HepG2 (cell line): ENCODE results near the gene THAP10. TPM values are rescaled to one million over a fixed set of nuclear protein-coding genes. Genes with fewer than 3 reads are reported as not detected.

Experiments
- DMAP1 ChIP-seq: IDR thresholded peaks from 2 replicates; pipeline ENCODE4 v1.6.1; 2016
- EED ChIP-seq: sonication (generic); formaldehyde crosslinking; IDR thresholded peaks from 2 replicates; pipeline ENCODE4 v1.5.0; 2020; ENCODE audit warnings: mild to moderate bottlenecking, missing genetic modification reagents
- ETV5 ChIP-seq: IDR thresholded peaks from 2 replicates; pipeline ENCODE4 v1.6.1; 2018; ENCODE audit warnings: missing biosample characterization, missing genetic modification reagents, inconsistent platforms, borderline replicate concordance
- FOXP1 ChIP-seq, 2 experiments: fragments of 450-650 bp in 1 of 2; IDR thresholded peaks; 2 replicates each; pipeline ENCODE4 v1.6.1; 2017 to 2018; ENCODE audit warnings: antibody characterized with exemption in 1 of 2
- HNF4A ChIP-seq: sonication (generic); formaldehyde crosslinking; IDR thresholded peaks from 2 replicates; pipeline ENCODE4 v1.4.0; 2020; ENCODE audit warnings: missing genetic modification reagents
- HNF4G ChIP-seq, 2 experiments: sonication (generic) in 1 of 2; formaldehyde crosslinking in 1 of 2; IDR thresholded peaks; 2 replicates each; pipeline versions ENCODE4 v1.4.0 to v1.6.1; 2011 to 2020; ENCODE audit warnings: borderline replicate concordance in 2 of 2, low read depth in 2 of 2, mild to moderate bottlenecking in 2 of 2, low read length in 1 of 2, missing genetic modification reagents in 1 of 2, moderate library complexity in 1 of 2
- MXI1 ChIP-seq: IDR thresholded peaks from 3 replicates; pipeline ENCODE4 v1.6.1; 2012; ENCODE audit warnings: low read depth, low read length, inconsistent platforms, borderline replicate concordance
- NFYC ChIP-seq: IDR thresholded peaks from 2 replicates; pipeline ENCODE4 v1.6.1; 2016; ENCODE audit warnings: missing genetic modification reagents, missing compliant biosample characterization
- PHF21A ChIP-seq: sonication (generic); formaldehyde crosslinking; IDR thresholded peaks from 2 replicates; pipeline ENCODE4 v1.5.0; 2020; ENCODE audit warnings: mild to moderate bottlenecking, missing genetic modification reagents
- PRPF4 ChIP-seq: fragments of 200-400 bp; formaldehyde crosslinking; IDR thresholded peaks from 2 replicates; pipeline ENCODE4 v1.6.1; 2016; ENCODE audit warnings: low read length, low read depth; ENCODE audit not compliant: poor library complexity, severe bottlenecking
- RBFOX2 ChIP-seq: fragments of 200-400 bp; formaldehyde crosslinking; IDR thresholded peaks from 2 replicates; pipeline ENCODE4 v1.6.1; 2017; ENCODE audit warnings: low read depth, mild to moderate bottlenecking, low read length
- RXRA ChIP-seq: sonication (generic); formaldehyde crosslinking; IDR thresholded peaks from 2 replicates; pipeline ENCODE4 v1.5.1; 2020; ENCODE audit warnings: missing genetic modification reagents
- SAP130 ChIP-seq: IDR thresholded peaks from 2 replicates; pipeline ENCODE4 v1.6.1; 2016; ENCODE audit warnings: low read depth
- SRF ChIP-seq: IDR thresholded peaks from 2 replicates; pipeline ENCODE4 v1.6.1; 2011; ENCODE audit warnings: mild to moderate bottlenecking, low read depth, low read length, moderate library complexity
- WIZ ChIP-seq: sonication (generic); formaldehyde crosslinking; IDR thresholded peaks from 2 replicates; pipeline ENCODE4 v1.5.1; 2020; ENCODE audit warnings: mild to moderate bottlenecking, missing genetic modification reagents
- ZKSCAN5 ChIP-seq: sonication (generic); formaldehyde crosslinking; IDR thresholded peaks from 2 replicates; pipeline ENCODE4 v1.5.1; 2020; ENCODE audit warnings: mild to moderate bottlenecking, missing genetic modification reagents
- ZNF207 ChIP-seq: fragments of 450-650 bp; IDR thresholded peaks from 2 replicates; pipeline ENCODE4 v1.6.1; 2016; ENCODE audit warnings: antibody characterized with exemption, borderline replicate concordance
- ZNF274 ChIP-seq: sonication (generic); formaldehyde crosslinking; IDR thresholded peaks from 2 replicates; pipeline ENCODE4 v1.5.1; 2020; ENCODE audit warnings: mild to moderate bottlenecking, missing genetic modification reagents
- ZNF326 ChIP-seq: sonication (generic); formaldehyde crosslinking; IDR thresholded peaks from 2 replicates; pipeline ENCODE4 v1.4.0; 2020; ENCODE audit warnings: missing genetic modification reagents, borderline replicate concordance
- ZNF354B ChIP-seq: sonication (generic); formaldehyde crosslinking; IDR thresholded peaks from 2 replicates; pipeline ENCODE4 v1.8.0; 2022; ENCODE audit warnings: mild to moderate bottlenecking, missing genetic modification reagents
- ZNF547 ChIP-seq: sonication (generic); formaldehyde crosslinking; IDR thresholded peaks from 2 replicates; pipeline ENCODE4 v1.5.1; 2020; ENCODE audit warnings: mild to moderate bottlenecking, missing genetic modification reagents
- polyA plus RNA-seq, 8 experiments: library from polyadenylated mRNA; depleted of rRNA in 3 of 8; stranded (reverse) in 7 of 8; unstranded in 1 of 8; fragments of >200 nt; fragmentation: Illumina TruSeq in 4 of 8; extraction: Trizol in 4 of 8; gene quantifications; 2 replicates each; pipeline versions ENCODE4 v1.2.1 to v1.2.3, GENCODE V29; 2011 to 2016; ENCODE audit warnings: low read depth in 4 of 8, missing spikeins in 1 of 8, mixed read lengths in 1 of 8; ENCODE audit not compliant: insufficient read depth in 1 of 8
- total RNA-seq, 5 experiments: library from RNA; depleted of rRNA; stranded (reverse); fragments of >200 nt; fragmentation: Illumina TruSeq; extraction: Trizol; gene quantifications; 2 replicates each; pipeline ENCODE4 v1.2.3, GENCODE V29; 2016; ENCODE audit warnings: low read depth in 1 of 5
- TF ChIP-seq, protein P1 (sequence below): sonication (generic); formaldehyde crosslinking; IDR thresholded peaks from 2 replicates; pipeline ENCODE4 v1.4.0; 2020; ENCODE audit warnings: missing genetic modification reagents
- TF ChIP-seq, protein P2 (sequence below): sonication (generic); formaldehyde crosslinking; IDR thresholded peaks from 2 replicates; pipeline ENCODE4 v1.4.0; 2020; ENCODE audit warnings: missing genetic modification reagents
- TF ChIP-seq, protein P3 (sequence below): sonication (generic); formaldehyde crosslinking; IDR thresholded peaks from 2 replicates; pipeline ENCODE4 v1.8.0; 2022; ENCODE audit warnings: missing genetic modification reagents, mild to moderate bottlenecking, inconsistent platforms, borderline replicate concordance

The THAP10 gene
- total and polyA plus RNA-seq, 2 of the 13 experiments (the other 11 are each of a cell fraction or from before 2014, with no cell fraction given): 0.64 to 0.69 TPM

DNA sequence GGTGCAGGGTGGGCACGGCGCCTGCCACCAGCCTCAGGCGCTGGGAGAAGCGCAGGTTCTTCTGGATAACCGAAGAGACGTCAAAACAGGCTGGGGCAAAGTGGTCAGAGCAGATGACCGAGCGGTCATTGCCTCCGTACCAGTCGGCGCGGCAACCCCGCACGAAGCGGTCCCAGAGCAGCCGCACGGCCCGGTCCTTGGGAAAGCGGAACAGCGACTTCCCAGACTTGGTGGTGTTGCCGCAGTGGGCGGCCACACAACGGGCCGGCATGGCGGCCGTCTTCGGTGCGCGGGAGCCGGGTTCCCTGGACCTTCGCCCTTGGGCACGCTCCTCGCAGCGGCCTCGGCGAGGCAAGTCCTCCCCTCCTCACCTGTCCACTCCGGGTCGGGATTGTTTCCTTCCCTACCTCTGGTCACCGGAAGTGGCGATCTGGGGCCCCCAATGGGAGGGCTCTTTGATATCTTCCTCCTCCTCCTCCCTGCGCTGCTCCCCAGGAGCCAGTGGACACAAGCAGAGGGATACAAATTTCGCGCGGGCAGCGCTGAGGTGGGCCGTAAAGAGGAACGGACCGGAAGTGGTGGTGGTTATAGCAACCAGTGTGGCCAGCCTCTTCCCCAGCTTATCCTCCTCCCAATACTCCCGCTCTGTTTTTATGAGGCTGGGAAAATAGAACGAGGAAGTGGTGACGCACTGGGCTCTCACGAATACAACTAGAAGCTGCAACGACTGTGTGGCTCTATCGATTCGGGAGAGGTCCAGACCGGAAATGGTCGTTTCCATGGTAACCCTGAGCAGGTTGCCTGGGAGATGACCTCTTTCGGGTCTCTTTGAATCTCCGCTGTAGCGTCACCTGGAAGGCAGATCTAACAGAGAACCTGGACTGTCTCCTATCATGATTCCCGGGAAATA is at the start of gene THAP10, which contains the start of gene LRRC49 (continued):
- TF ChIP-seq RXRA (CRISPR knock-in tag): peak; percentile 49
- TF ChIP-seq ZKSCAN5: 0 out of 2 replicates have a peak, but pooled peaks have one; percentile 37
- TF ChIP-seq ZNF354B: no peak
- peak; percentile 54 for TF ChIP-seq ZNF547 (CRISPR knock-in tag)
- no peak for TF ChIP-seq FOXP1 (IDR thresholded peaks at IDR 0.05)
- TF ChIP-seq FOXP1 (CRISPR knock-in tag; IDR thresholded peaks at IDR 0.05): peak; percentile 14; the same call in 1 of the 2 replicates
- peak; percentile 58 for TF ChIP-seq ETV5
- TF ChIP-seq NFYC (CRISPR knock-in tag): peak; percentile 62
- 0 out of 2 replicates have a peak, but pooled peaks have one; percentile 40 for TF ChIP-seq ZNF274
- TF ChIP-seq, protein P1, sequence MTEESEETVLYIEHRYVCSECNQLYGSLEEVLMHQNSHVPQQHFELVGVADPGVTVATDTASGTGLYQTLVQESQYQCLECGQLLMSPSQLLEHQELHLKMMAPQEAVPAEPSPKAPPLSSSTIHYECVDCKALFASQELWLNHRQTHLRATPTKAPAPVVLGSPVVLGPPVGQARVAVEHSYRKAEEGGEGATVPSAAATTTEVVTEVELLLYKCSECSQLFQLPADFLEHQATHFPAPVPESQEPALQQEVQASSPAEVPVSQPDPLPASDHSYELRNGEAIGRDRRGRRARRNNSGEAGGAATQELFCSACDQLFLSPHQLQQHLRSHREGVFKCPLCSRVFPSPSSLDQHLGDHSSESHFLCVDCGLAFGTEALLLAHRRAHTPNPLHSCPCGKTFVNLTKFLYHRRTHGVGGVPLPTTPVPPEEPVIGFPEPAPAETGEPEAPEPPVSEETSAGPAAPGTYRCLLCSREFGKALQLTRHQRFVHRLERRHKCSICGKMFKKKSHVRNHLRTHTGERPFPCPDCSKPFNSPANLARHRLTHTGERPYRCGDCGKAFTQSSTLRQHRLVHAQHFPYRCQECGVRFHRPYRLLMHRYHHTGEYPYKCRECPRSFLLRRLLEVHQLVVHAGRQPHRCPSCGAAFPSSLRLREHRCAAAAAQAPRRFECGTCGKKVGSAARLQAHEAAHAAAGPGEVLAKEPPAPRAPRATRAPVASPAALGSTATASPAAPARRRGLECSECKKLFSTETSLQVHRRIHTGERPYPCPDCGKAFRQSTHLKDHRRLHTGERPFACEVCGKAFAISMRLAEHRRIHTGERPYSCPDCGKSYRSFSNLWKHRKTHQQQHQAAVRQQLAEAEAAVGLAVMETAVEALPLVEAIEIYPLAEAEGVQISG (CRISPR knock-in tag): peak; percentile 85
- TF ChIP-seq HNF4G (IDR thresholded peaks at IDR 0.05; ENCODE audit: borderline replicate concordance, low read depth, low read length): no peak
- TF ChIP-seq HNF4G (CRISPR knock-in tag; IDR thresholded peaks at IDR 0.05; ENCODE audit: borderline replicate concordance, low read depth): no peak
- TF ChIP-seq PHF21A (CRISPR knock-in tag): peak; percentile 86
- TF ChIP-seq MXI1: peak; percentile 90; the same call in 2 of the 3 replicates
- TF ChIP-seq ZNF207: no peak
- peak; percentile 45 for TF ChIP-seq DMAP1 (CRISPR knock-in tag)
- no peak for TF ChIP-seq PRPF4
- 0 out of 2 replicates have a peak, but pooled peaks have one; percentile 44 for TF ChIP-seq WIZ
- peak; percentile 50; the same call in 1 of the 2 replicates for TF ChIP-seq SRF
- peak; percentile 67 for TF ChIP-seq RBFOX2
- no peak for TF ChIP-seq EED
- TF ChIP-seq SAP130: peak; percentile 98
- TF ChIP-seq, protein P2, sequence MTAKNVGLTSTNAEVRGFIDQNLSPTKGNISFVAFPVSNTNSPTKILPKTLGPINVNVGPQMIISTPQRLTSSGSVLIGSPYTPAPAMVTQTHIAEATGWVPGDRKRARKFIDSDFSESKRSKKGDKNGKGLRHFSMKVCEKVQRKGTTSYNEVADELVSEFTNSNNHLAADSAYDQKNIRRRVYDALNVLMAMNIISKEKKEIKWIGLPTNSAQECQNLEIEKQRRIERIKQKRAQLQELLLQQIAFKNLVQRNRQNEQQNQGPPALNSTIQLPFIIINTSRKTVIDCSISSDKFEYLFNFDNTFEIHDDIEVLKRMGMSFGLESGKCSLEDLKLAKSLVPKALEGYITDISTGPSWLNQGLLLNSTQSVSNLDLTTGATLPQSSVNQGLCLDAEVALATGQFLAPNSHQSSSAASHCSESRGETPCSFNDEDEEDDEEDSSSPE (CRISPR knock-in tag): peak; percentile 97
- 0 out of 2 replicates have a peak, but pooled peaks have one; percentile 13 for TF ChIP-seq HNF4A
- no peak for TF ChIP-seq ZNF326 (CRISPR knock-in tag)
- TF ChIP-seq, protein P3, sequence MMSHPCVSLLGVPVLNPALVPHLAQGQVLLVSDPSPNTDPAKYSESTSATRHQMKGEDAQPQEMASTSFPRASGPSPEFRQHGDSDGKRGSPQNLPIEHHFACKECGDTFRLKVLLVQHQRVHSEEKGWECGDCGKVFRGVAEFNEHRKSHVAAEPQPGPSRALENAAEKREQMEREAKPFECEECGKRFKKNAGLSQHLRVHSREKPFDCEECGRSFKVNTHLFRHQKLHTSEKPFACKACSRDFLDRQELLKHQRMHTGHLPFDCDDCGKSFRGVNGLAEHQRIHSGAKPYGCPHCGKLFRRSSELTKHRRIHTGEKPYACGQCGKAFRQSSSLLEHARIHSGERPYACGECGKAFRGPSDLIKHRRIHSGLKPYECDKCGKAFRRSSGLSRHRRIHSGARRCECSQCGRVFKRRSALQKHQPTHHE: no peak
